IgD-negative memory B cell (primary cell): ENCODE data around the gene GAL3ST3. TPM values are rescaled to one million over a fixed set of nuclear protein-coding genes. Genes with fewer than 3 reads are reported as not detected.
"Not testable (repeated sequence)": the region's sequence is repeated elsewhere in the genome, so short reads cannot be mapped to it uniquely, and the experiment has no call there.

ENCODE experiments used
- H3K27ac Mint-ChIP-seq, 3 donors: one replicate each; pipeline ENCODE4 v1.8.0; 2020 to 2022; ENCODE audit warnings: mild to moderate bottlenecking in 3 of 3, mixed read lengths in 3 of 3, moderate library complexity in 1 of 3
- H3K27me3 Mint-ChIP-seq: one replicate; pipeline ENCODE4 v1.8.0; 2021; ENCODE audit warnings: mixed read lengths
- H3K36me3 Mint-ChIP-seq: one replicate; pipeline ENCODE4 v1.8.0; 2020; ENCODE audit warnings: mild to moderate bottlenecking, mixed read lengths
- H3K4me1 Mint-ChIP-seq, 3 donors: one replicate each; pipeline ENCODE4 v1.8.0; 2020 to 2022; ENCODE audit warnings: mixed read lengths in 3 of 3, mild to moderate bottlenecking in 1 of 3
- H3K4me3 Mint-ChIP-seq, 4 donors: one replicate each; pipeline ENCODE4 v1.8.0; 2020 to 2022; ENCODE audit warnings: mild to moderate bottlenecking in 4 of 4, mixed read lengths in 4 of 4, moderate library complexity in 3 of 4
- H3K9me3 Mint-ChIP-seq, 3 donors: one replicate each; pipeline ENCODE4 v1.8.0; 2020 to 2021; ENCODE audit warnings: mixed read lengths in 3 of 3, mild to moderate bottlenecking in 1 of 3
- polyA plus RNA-seq: library from polyadenylated mRNA; unstranded; fragments of 300-500 nt; fragmentation: Illumina TruSeq; gene quantifications from one replicate; pipeline ENCODE4 v1.2.3, GENCODE V29; 2021

Gene GAL3ST3
- polyA plus RNA-seq, 1 donor from 2014 or later = not detected

- no peaks in the 10 kb centered on the region for H3K9me3 Mint-ChIP-seq
- H3K27ac Mint-ChIP-seq = no peak overlapping the region
- no peaks in the 10 kb centered on the region for H3K36me3 Mint-ChIP-seq
- no peak overlapping the region for H3K4me3 Mint-ChIP-seq
- H3K27me3 Mint-ChIP-seq = peaks cover 5% of the 10 kb centered on the region
- H3K4me1 Mint-ChIP-seq = no peaks in the 10 kb centered on the region
These were observed 32.2 kb downstream of the GAL3ST3 start for GRCh38 chr11:66016793-66017177.

GRCh38 chr11:66015936-66016792 is 32.8 kb downstream of the GAL3ST3 start:
- no peaks in the 10 kb centered on the region for H3K9me3 Mint-ChIP-seq
- H3K27ac Mint-ChIP-seq = no peak overlapping the region
- no peak overlapping the region for H3K4me3 Mint-ChIP-seq
- H3K27me3 Mint-ChIP-seq = peaks cover 9% of the 10 kb centered on the region
- no peaks in the 10 kb centered on the region for H3K36me3 Mint-ChIP-seq
- no peaks in the 10 kb centered on the region for H3K4me1 Mint-ChIP-seq

GRCh38 chr11:66015454-66015881 is 33.5 kb downstream of the GAL3ST3 start:
- H3K4me3 Mint-ChIP-seq = no peak overlapping the region
- peaks cover 9% of the 10 kb centered on the region for H3K27me3 Mint-ChIP-seq
- no peaks in the 10 kb centered on the region for H3K9me3 Mint-ChIP-seq
- H3K4me1 Mint-ChIP-seq = no peaks in the 10 kb centered on the region
- no peak overlapping the region for H3K27ac Mint-ChIP-seq
- H3K36me3 Mint-ChIP-seq = no peaks in the 10 kb centered on the region

- Mint-ChIP-seq H3K27me3 (peaks cover 9% of the 10 kb centered on the region), H3K4me3 (no peak overlapping the region), H3K9me3 (no peaks in the 10 kb centered on the region), H3K27ac (no peak overlapping the region), H3K4me1 (no peaks in the 10 kb centered on the region), H3K36me3 (no peaks in the 10 kb centered on the region)
These were observed 34.0 kb downstream of the GAL3ST3 start for GRCh38 chr11:66014804-66015453.

GRCh38 chr11:66013762-66014100 is 35.2 kb downstream of the GAL3ST3 start:
- Mint-ChIP-seq H3K4me3 (no peak overlapping the region), H3K9me3 (no peaks in the 10 kb centered on the region), H3K27ac (no peak overlapping the region), H3K36me3 (no peaks in the 10 kb centered on the region), H3K4me1 (no peaks in the 10 kb centered on the region), H3K27me3 (peaks cover 9% of the 10 kb centered on the region)

- Mint-ChIP-seq H3K27me3 (peaks cover 9% of the 10 kb centered on the region), H3K4me3 (peak overlapping the region in 1 of 4 donors; percentile 43), H3K4me1 (no peaks in the 10 kb centered on the region), H3K36me3 (no peaks in the 10 kb centered on the region), H3K27ac (no peak overlapping the region), H3K9me3 (no peaks in the 10 kb centered on the region)
These were observed 35.8 kb downstream of the GAL3ST3 start for GRCh38 chr11:66012946-66013761.

- Mint-ChIP-seq H3K4me1 (no peaks in the 10 kb centered on the region), H3K36me3 (no peaks in the 10 kb centered on the region), H3K4me3 (no peak overlapping the region), H3K27ac (no peak overlapping the region), H3K9me3 (no peaks in the 10 kb centered on the region), H3K27me3 (peaks cover 9% of the 10 kb centered on the region)
These were observed 36.5 kb downstream of the GAL3ST3 start for GRCh38 chr11:66012371-66012945.

- H3K9me3 Mint-ChIP-seq = no peaks in the 10 kb centered on the region
- no peaks in the 10 kb centered on the region for H3K4me1 Mint-ChIP-seq
- no peak within 1 kb of the TSS for H3K4me3 Mint-ChIP-seq
- no peaks in the 10 kb centered on the region for H3K36me3 Mint-ChIP-seq
- H3K27me3 Mint-ChIP-seq = peaks cover 9% of the 10 kb centered on the region
- H3K27ac Mint-ChIP-seq = no peak within 1 kb of the TSS
These were observed 37.1 kb downstream of the GAL3ST3 start, which contains the start of gene CST6 for GRCh38 chr11:66011785-66012303. TSS of gene CST6 (plus strand) at chr11:66012008. CDS start at chr11:66012045, 37 bp downstream.

GRCh38 chr11:66011239-66011784 is 37.6 kb downstream of the GAL3ST3 start:
- H3K4me3 Mint-ChIP-seq = no peak overlapping the region
- H3K4me1 Mint-ChIP-seq = no peaks in the 10 kb centered on the region
- H3K9me3 Mint-ChIP-seq = no peaks in the 10 kb centered on the region
- peaks cover 9% of the 10 kb centered on the region for H3K27me3 Mint-ChIP-seq
- no peak overlapping the region for H3K27ac Mint-ChIP-seq
- no peaks in the 10 kb centered on the region for H3K36me3 Mint-ChIP-seq

GRCh38 chr11:66010036-66010435 is 38.9 kb downstream of the GAL3ST3 start:
- H3K4me1 Mint-ChIP-seq, H3K27me3 Mint-ChIP-seq, H3K9me3 Mint-ChIP-seq, H3K4me3 Mint-ChIP-seq, H3K36me3 Mint-ChIP-seq: not testable (repeated sequence)
- peak overlapping the region in 1 of 3 donors; percentile 48 for H3K27ac Mint-ChIP-seq

- Mint-ChIP-seq H3K27me3 (peaks cover 9% of the 10 kb centered on the region), H3K36me3 (no peaks in the 10 kb centered on the region), H3K4me1 (peaks cover 2 to 5% (median 5%) of the 10 kb centered on the region in 3 donors)
These were observed 40.4 kb downstream of the GAL3ST3 start for GRCh38 chr11:66008468-66009101.

GRCh38 chr11:66008095-66008467 is 40.9 kb downstream of the GAL3ST3 start:
- Mint-ChIP-seq H3K27ac (peak overlapping the region in 1 of 3 donors; percentile 3), H3K4me1 (peaks cover 5 to 8% (median 5%) of the 10 kb centered on the region in 3 donors), H3K4me3 (no peak overlapping the region), H3K9me3 (no peaks in the 10 kb centered on the region), H3K27me3 (peaks cover 7% of the 10 kb centered on the region), H3K36me3 (no peaks in the 10 kb centered on the region)

More at GRCh38 chr11:66008468-66009101, 40.4 kb downstream of the GAL3ST3 start:
- Mint-ChIP-seq H3K9me3 (no peaks in the 10 kb centered on the region), H3K27ac (no peak overlapping the region), H3K4me3 (peak overlapping the region in 1 of 4 donors; percentile 20)

- H3K36me3 Mint-ChIP-seq = peaks cover 2% of the 10 kb centered on the region
These were observed 41.7 kb downstream of the GAL3ST3 start for GRCh38 chr11:66007201-66007634.

GRCh38 chr11:66006891-66007176 is 42.1 kb downstream of the GAL3ST3 start:
- Mint-ChIP-seq H3K27me3 (peaks cover 4% of the 10 kb centered on the region), H3K4me1 (peaks cover 10 to 13% (median 11%) of the 10 kb centered on the region in 3 donors), H3K4me3 (no peak overlapping the region), H3K27ac (peak overlapping the region in 1 of 3 donors; percentile 77), H3K36me3 (peaks cover 4% of the 10 kb centered on the region), H3K9me3 (no peaks in the 10 kb centered on the region)

More at GRCh38 chr11:66007201-66007634, 41.7 kb downstream of the GAL3ST3 start:
- Mint-ChIP-seq H3K4me3 (no peak overlapping the region), H3K27ac (no peak overlapping the region), H3K9me3 (no peaks in the 10 kb centered on the region), H3K4me1 (peaks cover 6 to 11% (median 7%) of the 10 kb centered on the region in 3 donors), H3K27me3 (peaks cover 4% of the 10 kb centered on the region)
